Heart left ventricle (tissue), 16 donors: ENCODE measurements around the gene ZNF277. TPM values are rescaled to one million over a fixed set of nuclear protein-coding genes. Genes with fewer than 3 reads are reported as not detected.

Experiments
- ATAC-seq, 4 donors: fragments of 200-7000 bp; cut with Tn5 transposase; one replicate each; pipeline ENCODE4 v1.9.1; 2020 to 2022; ENCODE audit warnings: moderate library complexity in 4 of 4, mild to moderate bottlenecking in 3 of 4, moderate number of reproducible peaks in 1 of 4
- DNase-seq, 5 donors: peaks; one replicate each; pipeline ENCODE4 v3.0.0-alpha.2; 2020
- H3K27ac ChIP-seq, 12 donors: fragments of 200-600 bp; sonication (generic) in 4 of 12; one replicate each; pipeline versions ENCODE4 v1.5.0 to v1.8.0; 2016 to 2022; ENCODE audit warnings: mild to moderate bottlenecking in 2 of 12
- H3K27me3 ChIP-seq, 9 donors: fragments of 200-600 bp; sonication (generic) in 2 of 9; one replicate each; pipeline versions ENCODE4 v1.5.1 to v1.8.0; 2016 to 2022; ENCODE audit warnings: mild to moderate bottlenecking in 3 of 9
- H3K36me3 ChIP-seq, 9 donors: fragments of 200-600 bp; sonication (generic) in 2 of 9; one replicate each; pipeline versions ENCODE4 v1.5.0 to v1.8.0; 2018 to 2022; ENCODE audit warnings: mild to moderate bottlenecking in 2 of 9
- H3K4me1 ChIP-seq, 12 donors: fragments of 200-600 bp; sonication (generic) in 4 of 12; one replicate each; pipeline versions ENCODE4 v1.5.0 to v1.8.0; 2016 to 2022; ENCODE audit warnings: mild to moderate bottlenecking in 3 of 12
- H3K4me3 ChIP-seq, 12 donors: fragments of 200-600 bp; sonication (generic) in 4 of 12; one replicate each; pipeline versions ENCODE4 v1.5.0 to v1.8.0; 2017 to 2022; ENCODE audit warnings: mild to moderate bottlenecking in 9 of 12, moderate library complexity in 4 of 12
- H3K9me3 ChIP-seq, 12 donors: fragments of 200-600 bp; sonication (generic) in 4 of 12; one replicate each; pipeline versions ENCODE4 v1.5.0 to v1.8.0; 2016 to 2022; ENCODE audit warnings: mild to moderate bottlenecking in 1 of 12
- POLR2A ChIP-seq, 2 donors: fragments of 450-650 bp; IDR thresholded peaks; one replicate each; pipeline ENCODE4 v1.6.1; 2017; ENCODE audit warnings: antibody characterized with exemption in 2 of 2, mild to moderate bottlenecking in 2 of 2, moderate library complexity in 2 of 2
- WGBS, 4 donors: extraction: QIAGEN DNeasy Blood & Tissue Kit in 2 of 4; methylation state at CpG; one replicate each; pipeline versions ENCODE4 v1.1.5 to v1.1.7; 2013 to 2018; 5-methylcytosine and 5-hydroxymethylcytosine counted together
- intact Hi-C, 10 donors: fragments of 100-400 bp; cut with DNase I; formaldehyde crosslinking; loops; one replicate each; pipeline versions ENCODE4 v1.11.1 to v1.14.2; 2022
- polyA plus RNA-seq, 2 donors: library from polyadenylated mRNA; stranded (reverse); fragments of 200-250 nt; gene quantifications; one replicate each; pipeline ENCODE4 v1.2.3, GENCODE V29; 2013
- total RNA-seq, 9 donors: library from RNA; depleted of rRNA in 2 of 9; stranded (reverse); fragments of >200 nt in 2 of 9; fragmentation: NEBNext Ultra II Directional in 3 of 9; extraction: Animal tissue kit (Norgen Biotek cat#: 25700) in 3 of 9; gene quantifications; one replicate each; pipeline versions ENCODE4 v1.1.0 to v1.2.4, GENCODE V29; 2016 to 2023
- TF ChIP-seq, protein P1 (sequence below), 12 donors: fragments of 200-600 bp; sonication (generic) in 4 of 12; IDR thresholded peaks; one replicate each; pipeline versions ENCODE4 v1.5.0 to v1.8.0; 2018 to 2022; ENCODE audit warnings: antibody characterized with exemption in 12 of 12, mild to moderate bottlenecking in 5 of 12
- donor health status: ischemic (EF 13 %, LVEDD 7.1; RV severe dilation, severe dysfunction).
- donor health status: healthy with polysubstance abuse.
- donor health status: DM: no; HTN: yes; CAD: no.
- donor health status: DM: no; HTN: no; CAD: no.
- donor health status: ischemic (EF 25% LVEDD 6.9; RV normal size, moderate dysfunction).
- donor health status: ischemic (EF 25% LVEDD 5.7; RV mildly dilated, moderate dysfunction).
- donor health status: healthy.
- donor health status: DM: yes; HTN: yes; CAD: no.
- donor health status: ischemic (EF 35%, LVEDD 5.7; RV mildly dilated, moderate dysfunction).
- donor health status: nonischemic (EF 11% LVEDD 7.7; RV severe dilation, severe dysfunction).
- donor health status: DM: yes; HTN: yes; CAD: no.
- donor health status: PGD.
- donor health status: ischemic (EF 29% LVEDD 5.4; RV normal size, mild dysfunction).
- donor health status: nonischemic (EF 23%, LVEDD 6.1; RV moderate dilation, normal function).

Gene ZNF277
- total and polyA plus RNA-seq, 11 donors = 10.3 to 26.5 (median 14.0) TPM

DNA sequence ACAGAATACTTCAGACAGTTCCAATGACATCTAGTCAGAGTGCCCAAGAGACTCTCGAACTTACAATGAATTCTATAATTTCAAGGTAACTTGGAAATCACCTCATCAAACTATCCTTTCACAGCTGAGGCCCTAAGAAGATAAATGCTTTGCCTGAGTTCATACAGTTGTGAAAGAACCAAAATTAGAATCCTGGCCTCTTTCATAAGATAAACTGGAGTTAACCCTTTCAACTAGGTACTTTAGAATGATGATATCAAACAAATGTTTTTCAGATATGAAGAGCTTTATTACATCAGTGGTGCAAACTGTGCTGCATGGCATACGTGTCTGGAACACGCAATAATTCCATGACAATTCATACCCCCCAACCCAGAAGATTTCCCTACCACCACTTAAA lies 18.2 kb upstream of the ZNF277 start:
- H3K27ac ChIP-seq = no peak overlapping the region
- intact Hi-C loops = no loop called here
- DNase-seq (no peak), ATAC-seq (no peak)
- TF ChIP-seq, protein P1, sequence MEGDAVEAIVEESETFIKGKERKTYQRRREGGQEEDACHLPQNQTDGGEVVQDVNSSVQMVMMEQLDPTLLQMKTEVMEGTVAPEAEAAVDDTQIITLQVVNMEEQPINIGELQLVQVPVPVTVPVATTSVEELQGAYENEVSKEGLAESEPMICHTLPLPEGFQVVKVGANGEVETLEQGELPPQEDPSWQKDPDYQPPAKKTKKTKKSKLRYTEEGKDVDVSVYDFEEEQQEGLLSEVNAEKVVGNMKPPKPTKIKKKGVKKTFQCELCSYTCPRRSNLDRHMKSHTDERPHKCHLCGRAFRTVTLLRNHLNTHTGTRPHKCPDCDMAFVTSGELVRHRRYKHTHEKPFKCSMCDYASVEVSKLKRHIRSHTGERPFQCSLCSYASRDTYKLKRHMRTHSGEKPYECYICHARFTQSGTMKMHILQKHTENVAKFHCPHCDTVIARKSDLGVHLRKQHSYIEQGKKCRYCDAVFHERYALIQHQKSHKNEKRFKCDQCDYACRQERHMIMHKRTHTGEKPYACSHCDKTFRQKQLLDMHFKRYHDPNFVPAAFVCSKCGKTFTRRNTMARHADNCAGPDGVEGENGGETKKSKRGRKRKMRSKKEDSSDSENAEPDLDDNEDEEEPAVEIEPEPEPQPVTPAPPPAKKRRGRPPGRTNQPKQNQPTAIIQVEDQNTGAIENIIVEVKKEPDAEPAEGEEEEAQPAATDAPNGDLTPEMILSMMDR (IDR thresholded peaks at IDR 0.05) = no peak
- no peak for TF ChIP-seq POLR2A (IDR thresholded peaks at IDR 0.05)
- H3K9me3 ChIP-seq = no peaks in the 10 kb centered on the region
- H3K4me3 ChIP-seq = no peak overlapping the region
- peaks cover 4 to 62% (median 36%) of the 10 kb centered on the region in 12 donors for H3K4me1 ChIP-seq
- H3K27me3 ChIP-seq = no peaks in the 10 kb centered on the region
- WGBS, 4 donors = 89 to 93% (median 91%) methylated on average over 3 of the region's 3 CpGs
- H3K36me3 ChIP-seq = no peaks in the 10 kb centered on the region

DNA sequence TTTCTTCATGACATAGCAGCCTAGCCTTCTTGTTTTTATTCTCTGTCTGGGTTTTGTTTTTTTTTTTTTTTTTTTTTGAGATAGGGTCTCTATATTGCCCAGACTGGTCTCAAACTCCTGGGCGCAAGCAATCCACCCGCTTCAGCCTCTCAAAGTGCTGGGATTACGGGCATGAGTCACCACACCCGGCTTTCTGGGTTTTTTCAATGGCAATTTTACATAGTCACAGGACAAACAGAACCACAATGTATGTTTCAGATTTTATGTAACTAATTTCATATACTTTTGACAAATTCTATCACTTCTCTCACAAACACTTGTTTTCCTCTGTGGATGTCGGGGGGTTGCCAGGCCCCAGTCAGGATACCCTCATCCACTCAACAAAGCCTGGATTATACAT lies 16.8 kb upstream of the ZNF277 start:
- no peak for DNase-seq
- no peaks in the 10 kb centered on the region for H3K36me3 ChIP-seq
- H3K27ac ChIP-seq = no peak overlapping the region
- H3K4me3 ChIP-seq = no peak overlapping the region
- no peaks in the 10 kb centered on the region for H3K27me3 ChIP-seq
- TF ChIP-seq, protein P1 (IDR thresholded peaks at IDR 0.05) = no peak
- no peak for TF ChIP-seq POLR2A (IDR thresholded peaks at IDR 0.05)
- 95 to 100% (median 98%) methylated on average over 5 of the region's 5 CpGs for WGBS, 4 donors
- H3K9me3 ChIP-seq = peaks cover 0 to 9% (median 0%) of the 10 kb centered on the region in 12 donors
- intact Hi-C loops = no loop called here
- ATAC-seq = no peak
- H3K4me1 ChIP-seq = peaks cover 4 to 58% (median 32%) of the 10 kb centered on the region in 12 donors

DNA sequence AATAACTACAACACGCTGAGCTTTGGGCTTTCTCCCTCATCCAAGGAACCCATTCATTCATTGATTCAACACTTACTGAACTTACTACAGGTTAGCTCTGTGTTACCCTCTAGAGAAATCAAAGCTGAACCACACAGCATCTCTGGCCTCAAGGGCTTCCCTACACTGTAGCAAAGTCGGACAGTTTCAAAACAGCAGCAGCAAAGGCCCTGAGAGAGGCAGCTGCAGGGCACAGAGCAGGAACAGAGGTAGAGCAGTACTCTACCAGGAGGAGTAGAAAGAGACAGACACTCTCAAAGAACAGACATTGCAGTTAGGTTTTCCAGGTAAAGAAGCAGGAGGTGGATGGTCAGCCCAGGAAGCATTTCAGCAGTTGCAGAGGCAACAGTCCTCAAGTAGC lies 16.4 kb upstream of the ZNF277 start:
- H3K27me3 ChIP-seq = no peaks in the 10 kb centered on the region
- no peaks in the 10 kb centered on the region for H3K36me3 ChIP-seq
- H3K4me1 ChIP-seq = peaks cover 4 to 54% (median 28%) of the 10 kb centered on the region in 12 donors
- TF ChIP-seq, protein P1 (IDR thresholded peaks at IDR 0.05) = no peak
- no peak for TF ChIP-seq POLR2A (IDR thresholded peaks at IDR 0.05)
- H3K9me3 ChIP-seq = peaks cover 0 to 9% (median 0%) of the 10 kb centered on the region in 12 donors
- intact Hi-C loops = no loop called here
- ATAC-seq (no peak), DNase-seq (no peak)
- WGBS, 4 donors = 92 to 100% (median 94%) methylated on average over 2 of the region's 2 CpGs
- no peak overlapping the region for H3K4me3 ChIP-seq
- no peak overlapping the region for H3K27ac ChIP-seq

DNA sequence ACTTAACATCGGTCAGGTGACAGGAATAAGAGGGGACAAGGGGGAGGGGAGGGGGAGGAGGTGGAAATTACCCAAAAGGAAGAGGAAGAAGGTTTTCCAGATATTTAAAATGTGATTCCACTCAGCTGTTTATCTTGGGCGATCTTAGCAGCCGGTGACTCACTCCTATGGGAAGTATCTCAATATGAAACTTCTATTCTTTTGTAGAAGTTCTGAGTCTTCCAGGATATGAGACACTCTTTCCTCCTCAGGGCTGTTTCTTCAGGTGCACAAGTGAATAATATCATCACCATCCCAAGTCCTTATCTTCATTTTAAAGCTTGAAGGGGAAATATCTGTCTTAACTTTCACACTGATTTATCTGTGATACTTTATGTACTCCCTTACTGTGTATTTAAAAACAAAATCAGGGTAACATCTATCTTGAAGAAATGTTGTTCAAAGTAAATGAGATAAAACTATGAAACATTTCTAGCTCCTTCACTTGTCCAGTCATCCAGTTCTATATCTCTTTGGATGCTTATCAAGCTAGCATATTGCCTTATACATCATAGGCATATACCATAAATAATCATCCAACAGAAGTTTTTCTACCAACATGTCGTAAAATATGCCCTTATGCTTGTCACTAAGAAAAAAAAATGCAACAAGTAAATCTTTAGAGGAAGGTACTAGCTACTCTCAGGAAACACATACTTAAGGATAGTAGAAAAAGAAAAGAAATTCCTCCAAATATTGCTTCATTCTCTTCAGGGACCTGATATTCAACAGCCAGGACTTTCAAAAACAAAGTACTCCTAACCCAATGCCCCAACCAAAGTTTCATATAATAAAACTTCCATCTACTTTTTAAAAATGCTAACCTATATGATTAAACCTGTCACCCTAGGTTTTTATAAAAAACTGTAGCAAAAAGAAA lies 14.0 kb upstream of the ZNF277 start:
- H3K4me1 ChIP-seq = peaks cover 0 to 32% (median 10%) of the 10 kb centered on the region in 12 donors
- no peaks in the 10 kb centered on the region for H3K27me3 ChIP-seq
- H3K4me3 ChIP-seq = no peak overlapping the region
- H3K9me3 ChIP-seq = peaks cover 0 to 9% (median 0%) of the 10 kb centered on the region in 12 donors
- DNase-seq (peak in 2 of 5 donors; percentile 33 to 39), ATAC-seq (peak; percentile 47 to 93 (median 80))
- no peaks in the 10 kb centered on the region for H3K36me3 ChIP-seq
- TF ChIP-seq POLR2A (IDR thresholded peaks at IDR 0.05) = no peak
- TF ChIP-seq, protein P1 (IDR thresholded peaks at IDR 0.05) = no peak
- H3K27ac ChIP-seq = peak overlapping the region in 10 of 12 donors; percentile 6 to 60 (median 39)
- intact Hi-C loops = no loop called here
- 51 to 64% (median 57%) methylated on average over 4 of the region's 4 CpGs for WGBS, 4 donors
